Measurements from ENCODE around the gene HJV. TPM values are rescaled to one million over a fixed set of nuclear protein-coding genes. Genes with fewer than 3 reads are reported as not detected.
A peak's percentile ranks its signal among the peaks of the same experiment; 100 is the strongest.

The HJV gene
- total and polyA plus RNA-seq, 2 of the 8 experiments (the other 6 are each of a cell fraction or from before 2014, with no cell fraction given): 0.32 to 0.70 TPM

GRCh38 chr1:146019231-146020057 lies 2.1 kb downstream of the HJV start (continued):
- peak; percentile 18 for TF ChIP-seq KDM4A (IDR thresholded peaks at IDR 0.05; ENCODE audit: low read depth, low read length, severe bottlenecking)
- peak; percentile 54 for TF ChIP-seq EZH2 (IDR thresholded peaks at IDR 0.05; ENCODE audit: low read depth, low read length, severe bottlenecking)
- TF ChIP-seq RAD21 (IDR thresholded peaks at IDR 0.05 in 1 of 2, conservative IDR thresholded peaks at IDR 0.05 in 1 of 2; ENCODE audit: low read depth in 2 of 2, low read length in 2 of 2): peak in 1 of 2 experiments; percentile 22; a peak in 1 of 4 replicates
